GM23248 (cell line): ENCODE measurements around the gene PSMG4.

ENCODE experiments used
- EZH2 ChIP-seq: fragments of 200-600 bp; sonication (generic); IDR thresholded peaks from 2 replicates; pipeline ENCODE4 v1.6.1; 2018; ENCODE audit warnings: antibody characterized with exemption, mild to moderate bottlenecking; ENCODE audit not compliant: insufficient read depth, poor library complexity, severe bottlenecking
- EZH2phosphoT487 ChIP-seq: fragments of 200-600 bp; sonication (generic); IDR thresholded peaks from 2 replicates; pipeline ENCODE4 v1.6.1; 2018; ENCODE audit warnings: antibody characterized with exemption, moderate library complexity, mild to moderate bottlenecking, low read depth; ENCODE audit not compliant: insufficient read depth

DNA sequence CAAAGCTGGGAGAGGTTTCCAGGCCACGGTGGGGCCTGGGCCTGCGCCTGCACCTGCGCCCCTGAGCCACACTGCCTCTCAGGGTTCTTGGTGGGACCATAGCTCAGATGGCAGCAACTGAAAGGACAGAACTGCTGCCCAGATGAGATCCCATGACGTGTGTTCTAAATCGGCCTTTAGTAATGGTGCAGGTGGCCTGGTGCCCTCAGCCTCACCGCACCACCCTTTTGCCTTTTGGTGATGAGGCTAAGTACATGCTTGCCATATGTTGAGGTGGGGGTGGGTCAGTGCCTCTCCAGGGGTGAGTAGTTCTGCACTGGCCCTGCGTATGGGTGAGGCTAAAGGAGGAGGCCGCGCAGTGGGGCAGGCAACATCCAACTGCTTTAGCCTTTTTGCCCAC lies 7.4 kb downstream of the PSMG4 start:
- TF ChIP-seq EZH2 (no peak), EZH2phosphoT487 (no peak)
